K562 (cell line): Measurements from ENCODE around the gene NOCT. TPM values are rescaled to one million over a fixed set of nuclear protein-coding genes. Genes with fewer than 3 reads are reported as not detected.

Source experiments
- ATAC-seq: fragments of 200-7000 bp; cut with Tn5 transposase; 3 replicates; pipeline ENCODE4 v1.9.1; 2020; ENCODE audit warnings: moderate library complexity
- BruUV-seq: library from RNA; stranded (reverse); fragments of 400-500 nt; replicated peaks from 2 replicates; lab custom pipeline; 2021; lab: Mats Ljungman, UMichigan
- CTCF ChIA-PET: fragments of 300-600 bp; formaldehyde crosslinking; extraction: SDS; loops from one replicate; lab custom pipeline; 2021; ENCODE audit warnings: low intra/inter-chr PET ratio; lab: Yijun Ruan, JAX
- POLR2A ChIA-PET: fragments of 300-600, 350-650 bp; sonication (Branson Sonifier 250); formaldehyde crosslinking; extraction: SDS; loops from one replicate; lab custom pipeline; 2021; ENCODE audit warnings: antibody characterized with exemption, inconsistent platforms; lab: Yijun Ruan, JAX
- DNase-seq, 4 experiments: peaks; one replicate each; pipeline versions ENCODE4 v3.0.0 to v3.0.0-alpha.2; 2011 to 2018; ENCODE audit warnings: low spot score in 3 of 4, mixed read lengths in 3 of 4; ENCODE audit errors: extremely low read depth in 1 of 4
- FAIRE-seq: peaks from 2 replicates; lab custom pipeline; 2011; peaks lifted over from hg19 to GRCh38; lab: Jason Lieb, UNC
- H2AFZ ChIP-seq: 2 replicates; pipeline ENCODE4 v1.6.0; 2011; ENCODE audit warnings: low read depth, low read length, control low read depth, inconsistent platforms
- H3K27ac ChIP-seq: fragments of 200-600 bp; 3 replicates; pipeline ENCODE4 v1.8.0; 2011; ENCODE audit warnings: low read depth, mild to moderate bottlenecking, control low read depth, inconsistent platforms, low read length, moderate library complexity, mixed read lengths; ENCODE audit errors: extremely low read depth
- H3K27me3 ChIP-seq, 2 experiments: fragments of 300-600 bp in 1 of 2; 2 replicates in 1 of 2; 3 replicates in 1 of 2; pipeline versions ENCODE4 v1.6.0 to v1.8.0; 2011; ENCODE audit warnings: inconsistent platforms in 2 of 2, low read length in 2 of 2, mild to moderate bottlenecking in 1 of 2, mixed read lengths in 1 of 2, moderate library complexity in 1 of 2; ENCODE audit not compliant: control insufficient read depth in 2 of 2, insufficient read depth in 2 of 2
- H3K36me3 ChIP-seq: fragments of 300-600 bp; 3 replicates; pipeline ENCODE4 v1.8.0; 2011; ENCODE audit warnings: mild to moderate bottlenecking, low read length, inconsistent platforms; ENCODE audit not compliant: control insufficient read depth, insufficient read depth
- H3K4me1 ChIP-seq, 2 experiments: fragments of 200-600 bp in 1 of 2; replicated peaks in 1 of 2; 2 replicates in 1 of 2; 3 replicates in 1 of 2; pipeline versions ENCODE4 v1.5.1 to v1.8.0; 2011; ENCODE audit warnings: inconsistent platforms in 2 of 2, low read length in 2 of 2, mild to moderate bottlenecking in 1 of 2, mixed read lengths in 1 of 2, moderate library complexity in 1 of 2; ENCODE audit not compliant: control insufficient read depth in 2 of 2, insufficient read depth in 2 of 2
- H3K4me2 ChIP-seq: 2 replicates; pipeline ENCODE4 v1.6.1; 2011; ENCODE audit warnings: low read length, control low read depth, inconsistent platforms, mixed read lengths; ENCODE audit not compliant: insufficient read depth
- H3K4me3 ChIP-seq: fragments of 200-600 bp; sonication (generic), shearing (Covaris generic); 2 replicates; pipeline ENCODE4 v1.5.1; 2016; ENCODE audit warnings: control low read depth, inconsistent platforms
- H3K79me2 ChIP-seq: fragments of 200-600 bp; 3 replicates; pipeline ENCODE4 v1.8.0; 2011; ENCODE audit warnings: low read length, inconsistent platforms; ENCODE audit not compliant: control insufficient read depth, insufficient read depth
- H3K9ac ChIP-seq, 2 experiments: 2 replicates each; pipeline versions ENCODE4 v1.6.0 to v1.6.1; 2011; ENCODE audit warnings: low read depth in 2 of 2, low read length in 2 of 2, control low read depth in 1 of 2, inconsistent platforms in 1 of 2, mild to moderate bottlenecking in 1 of 2, mixed read lengths in 1 of 2; ENCODE audit not compliant: insufficient read depth in 1 of 2
- H3K9me1 ChIP-seq: one replicate; pipeline ENCODE4 v1.6.0; 2011; ENCODE audit warnings: inconsistent platforms, mild to moderate bottlenecking, low read length, moderate library complexity; ENCODE audit not compliant: control insufficient read depth, insufficient read depth
- H3K9me3 ChIP-seq: replicated peaks from 2 replicates; pipeline ENCODE4 v1.5.1; 2011; ENCODE audit warnings: low read depth, low read length, inconsistent platforms; ENCODE audit not compliant: control insufficient read depth, insufficient read depth
- H4K20me1 ChIP-seq: replicated peaks from 2 replicates; pipeline ENCODE4 v1.6.1; 2011; ENCODE audit warnings: low read length, inconsistent platforms, mixed read lengths; ENCODE audit not compliant: control insufficient read depth, insufficient read depth
- CBFA2T3 ChIP-seq: fragments of 450-650 bp; IDR thresholded peaks from 2 replicates; pipeline ENCODE4 v1.6.1; 2017
- CBFB ChIP-seq: sonication (generic); formaldehyde crosslinking; IDR thresholded peaks from 2 replicates; pipeline ENCODE4 v1.4.0; 2020; ENCODE audit warnings: mild to moderate bottlenecking, missing genetic modification reagents
- CEBPB ChIP-seq: fragments of 450-650 bp; IDR thresholded peaks from 2 replicates; pipeline ENCODE4 v1.6.1; 2016; ENCODE audit warnings: missing genetic modification characterization, missing compliant biosample characterization
- FOXM1 ChIP-seq, 2 experiments: fragments of 450-650 bp in 1 of 2; sonication (generic) in 1 of 2; formaldehyde crosslinking in 1 of 2; IDR thresholded peaks; 2 replicates each; pipeline versions ENCODE4 v1.6.1 to v1.9.0; 2017 to 2022; ENCODE audit warnings: low read depth in 2 of 2, mild to moderate bottlenecking in 2 of 2, missing genetic modification reagents in 1 of 2, moderate library complexity in 1 of 2
- HNRNPUL1 ChIP-seq: fragments of 200-400 bp; formaldehyde crosslinking; IDR thresholded peaks from 2 replicates; pipeline ENCODE4 v1.6.1; 2017; ENCODE audit warnings: low read length
- KDM1A ChIP-seq, 2 experiments: fragments of 450-650 bp; IDR thresholded peaks; 2 replicates each; pipeline ENCODE4 v1.6.1; 2016; ENCODE audit warnings: mild to moderate bottlenecking in 2 of 2
- MCM2 ChIP-seq: fragments of 450-650 bp; IDR thresholded peaks from 2 replicates; pipeline ENCODE4 v1.6.1; 2017; ENCODE audit warnings: low read depth, mild to moderate bottlenecking
- MEF2A ChIP-seq: IDR thresholded peaks from 2 replicates; pipeline ENCODE4 v1.6.1; 2011; ENCODE audit warnings: low read depth, mild to moderate bottlenecking, low read length, moderate library complexity; ENCODE audit not compliant: control insufficient read depth
- RBM39 ChIP-seq: fragments of 200-400 bp; formaldehyde crosslinking; optimal IDR thresholded peaks from 2 replicates; pipeline ENCODE3; 2018; ENCODE audit warnings: low read depth, low read length
- TEAD4 ChIP-seq, 2 experiments: sonication (generic) in 1 of 2; formaldehyde crosslinking in 1 of 2; IDR thresholded peaks; 2 replicates each; pipeline versions ENCODE4 v1.6.1 to v1.8.0; 2012 to 2022; ENCODE audit warnings: borderline replicate concordance in 1 of 2, inconsistent platforms in 1 of 2, low read length in 1 of 2, mild to moderate bottlenecking in 1 of 2, missing genetic modification reagents in 1 of 2
- YY1 ChIP-seq, 3 experiments: IDR thresholded peaks; 2 replicates each; pipeline ENCODE4 v1.6.1; 2011; ENCODE audit warnings: low read length in 2 of 3, mild to moderate bottlenecking in 2 of 3, moderate library complexity in 2 of 3, borderline replicate concordance in 1 of 3, control low read depth in 1 of 3, low read depth in 1 of 3; ENCODE audit not compliant: insufficient read depth in 3 of 3, insufficient replicate concordance in 2 of 3, control insufficient read depth in 1 of 3, insufficient read length in 1 of 3; ENCODE audit errors: extremely low read depth in 1 of 3
- ZKSCAN3 ChIP-seq: fragments of 250-450 bp; sonication (Bioruptor Pico); IDR thresholded peaks from 2 replicates; pipeline ENCODE4 v1.4.0; 2020
- WGBS: fragments of 100-300 bp; shearing (Covaris generic); methylation state at CpG from one replicate; pipeline ENCODE4 v1.1.6; 2016; ENCODE audit warnings: low coverage, mixed read lengths; ENCODE audit not compliant: insufficient coverage; ENCODE audit errors: missing lambda C conversion rate; 5-methylcytosine and 5-hydroxymethylcytosine counted together
- in situ Hi-C: fragments of 300-500 bp; cut with MboI; formaldehyde crosslinking; loops from 4 replicates; pipeline ENCODE4 v1.15.0; 2018; ENCODE audit warnings: inconsistent platforms, mixed read lengths
- intact Hi-C: fragments of 100-400 bp; cut with micrococcal nuclease; formaldehyde crosslinking; loops from 2 replicates; pipeline ENCODE4 v1.14.2; 2022
- polyA plus RNA-seq, 8 experiments: library from polyadenylated mRNA; depleted of rRNA in 4 of 8; stranded (reverse) in 5 of 8; unstranded in 3 of 8; fragments of >200 nt; fragmentation: Nextera tagmentation in 2 of 8; fragmentation: Illumina TruSeq in 1 of 8; extraction: Ambion mirVana in 2 of 8; extraction: Trizol in 1 of 8; gene quantifications; 2 replicates each; pipeline versions ENCODE4 v1.2.1 to v1.2.3, GENCODE V29; 2011 to 2014; ENCODE audit warnings: inconsistent platforms in 1 of 8, missing spikeins in 1 of 8
- total RNA-seq, 7 experiments: library from RNA; depleted of rRNA in 6 of 7; stranded (reverse); fragments of >200 nt in 6 of 7; fragmentation: Illumina TruSeq in 2 of 7; extraction: Trizol in 2 of 7; gene quantifications; 2 replicates each; pipeline versions ENCODE4 v1.2.1 to v1.2.3, GENCODE V29; 2011 to 2021; ENCODE audit warnings: low replicate concordance in 1 of 7
- TF ChIP-seq, protein P1 (sequence below): fragments of 250-450 bp; sonication (Bioruptor Pico); IDR thresholded peaks from 2 replicates; pipeline ENCODE4 v1.5.0; 2021; ENCODE audit warnings: mild to moderate bottlenecking, borderline replicate concordance
- TF ChIP-seq, protein P2 (sequence below), 2 experiments: fragments of 150-350 bp in 1 of 2; IDR thresholded peaks; 2 replicates each; pipeline ENCODE4 v1.6.1; 2012 to 2016; ENCODE audit warnings: low read depth in 2 of 2, low read length in 2 of 2, mild to moderate bottlenecking in 1 of 2, moderate library complexity in 1 of 2

The NOCT gene
- total and polyA plus RNA-seq, 9 of the 15 experiments (the other 6 are each of a cell fraction or from before 2014, with no cell fraction given) = 1.3 to 20.2 (median 11.1) TPM

DNA sequence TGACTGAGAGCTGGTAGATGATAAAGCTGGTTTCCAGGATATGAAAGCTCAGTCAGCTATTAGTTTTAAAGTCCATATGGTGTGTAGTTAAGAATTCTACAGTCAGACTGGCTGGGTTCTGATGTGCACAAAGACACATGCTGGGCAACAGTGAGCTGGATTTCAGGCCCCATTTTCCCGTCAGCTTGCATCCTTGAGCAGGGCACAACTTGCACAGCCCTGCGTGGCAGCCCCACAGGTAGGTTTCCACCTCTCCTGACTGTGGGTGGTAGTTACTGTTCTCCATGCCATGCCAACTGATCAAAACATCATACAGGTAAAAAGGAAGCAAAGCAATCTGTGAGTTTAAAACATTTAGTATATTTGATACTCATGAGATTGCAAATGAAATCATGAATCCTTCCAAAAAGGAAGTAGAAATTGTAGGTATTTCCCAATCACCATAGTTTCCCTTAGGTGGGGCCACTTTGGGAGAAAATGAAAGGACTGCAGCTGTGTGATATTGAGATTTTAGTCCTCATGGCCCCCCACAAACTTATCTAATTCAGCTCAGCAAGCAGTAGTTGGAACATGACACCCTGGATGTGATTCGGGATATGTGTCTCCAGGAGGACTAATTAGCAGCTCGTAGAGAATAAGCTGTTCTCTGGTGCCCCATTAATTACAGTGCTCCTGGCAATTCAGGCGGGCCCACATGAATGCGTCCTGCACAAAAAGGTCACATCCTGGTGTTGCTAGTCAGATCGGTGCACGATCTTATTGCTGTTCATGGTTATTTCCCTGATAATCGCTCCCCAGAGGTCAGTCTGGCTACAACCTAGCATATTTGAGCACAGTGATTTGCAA lies 42.4 kb upstream of the NOCT start:
- intact Hi-C loops = no loop called here
- ChIA-PET CTCF (interaction anchor here (0.7 kb wide), 1 partner anchor 54 kb away, joined by 3 read pairs; no protein-coding TSS in a partner anchor), POLR2A (no interaction called here)
- H3K9ac ChIP-seq = no peak overlapping the region
- H3K36me3 ChIP-seq = no peaks in the 10 kb centered on the region
- ATAC-seq (peak; percentile 39; the same call in 2 of the 3 replicates), FAIRE-seq (peak; percentile 46), DNase-seq (peak in 3 of 4 experiments; percentile 8 to 19 (median 18))
- no peaks in the 10 kb centered on the region for H3K9me3 ChIP-seq
- no peaks in the 10 kb centered on the region for H4K20me1 ChIP-seq
- H3K4me2 ChIP-seq = no peak overlapping the region
- no peaks in the 10 kb centered on the region for H3K79me2 ChIP-seq
- no TSS peak for BruUV-seq
- in situ Hi-C loops = no loop called here
- no peaks in the 10 kb centered on the region; a peak in 1 of 5 replicates for H3K27me3 ChIP-seq
- 9% methylated on average over 9 of the region's 9 CpGs for WGBS
- H3K4me1 ChIP-seq = 0 out of 5 replicates have a peak, but pooled peaks cover 0 to 2% of the 10 kb centered on the region in 2 experiments
- H3K27ac ChIP-seq = no peak overlapping the region
- H3K4me3 ChIP-seq = no peak overlapping the region
- H2AFZ ChIP-seq = no peak overlapping the region
- no peaks in the 10 kb centered on the region for H3K9me1 ChIP-seq
- TF ChIP-seq, protein P1, sequence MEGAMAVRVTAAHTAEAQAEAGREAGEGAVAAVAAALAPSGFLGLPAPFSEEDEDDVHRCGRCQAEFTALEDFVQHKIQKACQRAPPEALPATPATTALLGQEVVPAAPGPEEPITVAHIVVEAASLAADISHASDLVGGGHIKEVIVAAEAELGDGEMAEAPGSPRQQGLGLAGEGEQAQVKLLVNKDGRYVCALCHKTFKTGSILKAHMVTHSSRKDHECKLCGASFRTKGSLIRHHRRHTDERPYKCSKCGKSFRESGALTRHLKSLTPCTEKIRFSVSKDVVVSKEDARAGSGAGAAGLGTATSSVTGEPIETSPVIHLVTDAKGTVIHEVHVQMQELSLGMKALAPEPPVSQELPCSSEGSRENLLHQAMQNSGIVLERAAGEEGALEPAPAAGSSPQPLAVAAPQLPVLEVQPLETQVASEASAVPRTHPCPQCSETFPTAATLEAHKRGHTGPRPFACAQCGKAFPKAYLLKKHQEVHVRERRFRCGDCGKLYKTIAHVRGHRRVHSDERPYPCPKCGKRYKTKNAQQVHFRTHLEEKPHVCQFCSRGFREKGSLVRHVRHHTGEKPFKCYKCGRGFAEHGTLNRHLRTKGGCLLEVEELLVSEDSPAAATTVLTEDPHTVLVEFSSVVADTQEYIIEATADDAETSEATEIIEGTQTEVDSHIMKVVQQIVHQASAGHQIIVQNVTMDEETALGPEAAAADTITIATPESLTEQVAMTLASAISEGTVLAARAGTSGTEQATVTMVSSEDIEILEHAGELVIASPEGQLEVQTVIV = no peak
- TF ChIP-seq TEAD4 (IDR thresholded peaks at IDR 0.05; ENCODE audit: low read length) (no peak), TEAD4 (CRISPR knock-in tag; IDR thresholded peaks at IDR 0.05; ENCODE audit: borderline replicate concordance) (no peak), KDM1A (IDR thresholded peaks at IDR 0.05) (0 out of 4 replicates have a peak, but pooled peaks of 1 of the 2 experiments have one; percentile 10), RBM39 (no peak), CBFB (CRISPR knock-in tag) (no peak), CEBPB (tag) (peak; percentile 76), YY1 (IDR thresholded peaks at IDR 0.05; ENCODE audit: borderline replicate concordance in 1 of 3, control insufficient read depth in 1 of 3, extremely low read depth in 1 of 3, insufficient read depth in 3 of 3, insufficient read length in 1 of 3, insufficient replicate concordance in 2 of 3, low read depth in 1 of 3, low read length in 2 of 3) (no peak), ZKSCAN3 (CRISPR knock-in tag) (no peak), FOXM1 (IDR thresholded peaks at IDR 0.05; ENCODE audit: low read depth) (no peak), FOXM1 (CRISPR knock-in tag; IDR thresholded peaks at IDR 0.05; ENCODE audit: low read depth) (no peak), MEF2A (no peak), HNRNPUL1 (no peak), CBFA2T3 (peak; percentile 55), MCM2 (no peak)
- TF ChIP-seq, protein P2, sequence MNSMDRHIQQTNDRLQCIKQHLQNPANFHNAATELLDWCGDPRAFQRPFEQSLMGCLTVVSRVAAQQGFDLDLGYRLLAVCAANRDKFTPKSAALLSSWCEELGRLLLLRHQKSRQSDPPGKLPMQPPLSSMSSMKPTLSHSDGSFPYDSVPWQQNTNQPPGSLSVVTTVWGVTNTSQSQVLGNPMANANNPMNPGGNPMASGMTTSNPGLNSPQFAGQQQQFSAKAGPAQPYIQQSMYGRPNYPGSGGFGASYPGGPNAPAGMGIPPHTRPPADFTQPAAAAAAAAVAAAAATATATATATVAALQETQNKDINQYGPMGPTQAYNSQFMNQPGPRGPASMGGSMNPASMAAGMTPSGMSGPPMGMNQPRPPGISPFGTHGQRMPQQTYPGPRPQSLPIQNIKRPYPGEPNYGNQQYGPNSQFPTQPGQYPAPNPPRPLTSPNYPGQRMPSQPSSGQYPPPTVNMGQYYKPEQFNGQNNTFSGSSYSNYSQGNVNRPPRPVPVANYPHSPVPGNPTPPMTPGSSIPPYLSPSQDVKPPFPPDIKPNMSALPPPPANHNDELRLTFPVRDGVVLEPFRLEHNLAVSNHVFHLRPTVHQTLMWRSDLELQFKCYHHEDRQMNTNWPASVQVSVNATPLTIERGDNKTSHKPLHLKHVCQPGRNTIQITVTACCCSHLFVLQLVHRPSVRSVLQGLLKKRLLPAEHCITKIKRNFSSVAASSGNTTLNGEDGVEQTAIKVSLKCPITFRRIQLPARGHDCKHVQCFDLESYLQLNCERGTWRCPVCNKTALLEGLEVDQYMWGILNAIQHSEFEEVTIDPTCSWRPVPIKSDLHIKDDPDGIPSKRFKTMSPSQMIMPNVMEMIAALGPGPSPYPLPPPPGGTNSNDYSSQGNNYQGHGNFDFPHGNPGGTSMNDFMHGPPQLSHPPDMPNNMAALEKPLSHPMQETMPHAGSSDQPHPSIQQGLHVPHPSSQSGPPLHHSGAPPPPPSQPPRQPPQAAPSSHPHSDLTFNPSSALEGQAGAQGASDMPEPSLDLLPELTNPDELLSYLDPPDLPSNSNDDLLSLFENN (IDR thresholded peaks at IDR 0.05; ENCODE audit: low read depth in 2 of 2, low read length in 2 of 2) = no peak
